Fibroblast of gingiva (primary cell): Measurements from ENCODE around the gene RWDD1.
"Not testable (repeated sequence)": the region's sequence is repeated elsewhere in the genome, so short reads cannot be mapped to it uniquely, and the experiment has no call there.

Experiments
- DNase-seq: peaks from one replicate; pipeline ENCODE4 v3.0.0-alpha.2; 2011; ENCODE audit warnings: low read depth

RWDD1 gene

DNA sequence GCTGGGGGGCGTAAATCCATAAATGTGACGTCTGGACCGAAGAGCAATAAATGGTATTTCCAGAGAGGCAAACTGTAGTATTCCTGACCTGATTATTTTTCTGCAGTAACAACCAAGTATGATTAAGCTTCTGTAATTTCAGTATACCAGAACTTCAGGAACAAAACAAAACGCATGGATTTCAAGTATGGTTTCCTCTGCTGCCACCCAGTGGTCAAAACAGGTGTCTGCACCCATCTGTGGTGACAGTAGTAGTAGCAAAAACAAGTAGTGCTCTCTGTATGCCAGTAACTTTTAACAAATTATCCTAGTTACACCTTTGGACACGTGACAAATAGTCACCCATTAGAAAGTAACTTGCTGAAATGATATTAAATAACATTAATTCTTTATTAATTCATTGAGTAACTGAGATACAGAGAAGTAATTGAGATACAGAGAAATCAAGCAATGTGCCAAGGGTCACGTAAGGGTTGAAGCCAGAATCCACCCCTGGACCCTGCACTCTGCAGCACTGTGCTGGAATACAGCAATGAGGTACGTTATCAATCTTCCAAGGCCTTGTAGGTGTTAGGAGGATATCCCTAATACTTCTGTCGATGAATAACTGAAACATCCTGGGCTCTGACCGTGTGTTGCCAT is 9.8 kb upstream of the RWDD1 start:
- DNase-seq = peak; percentile 60

DNA sequence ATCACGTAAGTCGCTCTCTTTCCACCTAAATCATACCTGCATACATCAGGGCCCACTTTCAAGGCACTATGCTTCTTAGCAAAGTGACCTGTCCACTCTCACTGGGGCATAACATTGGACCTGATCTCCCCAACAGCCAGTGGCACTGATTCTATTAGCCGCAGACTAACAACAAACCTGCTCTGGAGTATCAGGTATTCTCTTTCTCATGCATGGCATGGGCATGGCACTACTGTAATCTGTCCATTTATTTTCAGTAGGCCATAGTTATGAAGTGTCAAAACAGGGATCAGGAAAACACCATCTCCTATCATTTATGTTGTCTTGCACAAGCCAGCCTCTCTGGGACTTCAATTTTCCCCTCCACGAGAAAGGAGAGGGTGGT is 9.3 kb upstream of the RWDD1 start:
- DNase-seq = no peak

DNA sequence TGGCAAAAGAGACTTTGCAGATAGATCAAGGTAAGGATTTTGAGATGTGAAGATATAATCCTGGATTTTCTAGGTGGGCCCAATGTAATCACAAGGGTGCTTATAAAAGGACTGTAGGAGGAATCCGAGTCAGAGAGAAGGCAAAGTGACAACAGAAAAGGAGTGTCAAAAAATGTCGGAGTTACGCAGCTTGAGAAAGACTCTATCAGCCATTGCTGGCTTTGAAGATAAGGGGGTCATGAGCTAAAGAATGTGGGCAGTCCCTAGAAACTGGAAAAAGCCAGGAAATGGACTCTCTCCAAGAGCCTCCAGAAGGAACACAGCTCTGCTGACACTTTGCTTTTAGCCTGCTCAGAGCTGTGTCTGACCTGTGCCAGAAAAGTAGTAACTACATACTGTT is 8.7 kb upstream of the RWDD1 start:
- DNase-seq = no peak

DNA sequence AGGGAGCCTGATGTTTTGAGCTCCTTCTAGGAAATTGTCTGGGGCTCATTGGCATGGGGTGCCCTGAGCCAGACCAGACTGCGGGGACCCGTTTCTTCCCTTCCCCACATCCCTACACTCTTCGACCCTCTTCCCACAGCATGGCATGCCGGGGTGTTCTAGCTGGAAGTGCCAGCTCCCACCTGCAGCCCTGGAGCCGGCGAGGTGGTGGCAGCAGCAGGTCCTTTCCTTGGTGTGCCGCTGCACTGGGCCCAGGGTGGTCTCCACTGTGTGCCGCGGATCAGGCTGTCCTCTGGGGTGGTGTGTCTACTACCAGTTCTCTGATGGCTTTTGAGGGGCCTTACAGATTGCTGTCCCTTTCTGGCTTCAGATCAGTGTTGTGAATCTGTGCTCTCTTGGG is 7.5 kb upstream of the RWDD1 start:
- DNase-seq = no peak

DNA sequence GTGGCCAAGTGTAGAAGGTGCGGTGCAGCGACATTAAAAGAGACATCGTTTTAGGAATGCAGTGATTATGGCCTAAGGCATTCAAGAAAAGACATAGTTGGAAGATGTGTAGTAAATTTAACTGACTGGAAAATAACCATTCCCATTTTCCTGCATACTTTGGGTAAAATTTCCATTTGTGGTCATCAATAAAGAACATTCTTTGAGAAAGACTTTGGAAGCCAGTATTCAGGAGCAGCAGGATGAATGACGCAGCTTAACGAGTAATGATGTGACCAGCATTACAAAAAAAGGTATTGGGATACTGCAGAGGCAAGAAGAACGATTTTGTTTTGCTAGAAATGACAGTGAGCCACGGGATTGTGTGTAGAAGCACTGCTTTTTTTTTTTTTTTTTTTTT is 7.0 kb upstream of the RWDD1 start:
- no peak for DNase-seq

DNA sequence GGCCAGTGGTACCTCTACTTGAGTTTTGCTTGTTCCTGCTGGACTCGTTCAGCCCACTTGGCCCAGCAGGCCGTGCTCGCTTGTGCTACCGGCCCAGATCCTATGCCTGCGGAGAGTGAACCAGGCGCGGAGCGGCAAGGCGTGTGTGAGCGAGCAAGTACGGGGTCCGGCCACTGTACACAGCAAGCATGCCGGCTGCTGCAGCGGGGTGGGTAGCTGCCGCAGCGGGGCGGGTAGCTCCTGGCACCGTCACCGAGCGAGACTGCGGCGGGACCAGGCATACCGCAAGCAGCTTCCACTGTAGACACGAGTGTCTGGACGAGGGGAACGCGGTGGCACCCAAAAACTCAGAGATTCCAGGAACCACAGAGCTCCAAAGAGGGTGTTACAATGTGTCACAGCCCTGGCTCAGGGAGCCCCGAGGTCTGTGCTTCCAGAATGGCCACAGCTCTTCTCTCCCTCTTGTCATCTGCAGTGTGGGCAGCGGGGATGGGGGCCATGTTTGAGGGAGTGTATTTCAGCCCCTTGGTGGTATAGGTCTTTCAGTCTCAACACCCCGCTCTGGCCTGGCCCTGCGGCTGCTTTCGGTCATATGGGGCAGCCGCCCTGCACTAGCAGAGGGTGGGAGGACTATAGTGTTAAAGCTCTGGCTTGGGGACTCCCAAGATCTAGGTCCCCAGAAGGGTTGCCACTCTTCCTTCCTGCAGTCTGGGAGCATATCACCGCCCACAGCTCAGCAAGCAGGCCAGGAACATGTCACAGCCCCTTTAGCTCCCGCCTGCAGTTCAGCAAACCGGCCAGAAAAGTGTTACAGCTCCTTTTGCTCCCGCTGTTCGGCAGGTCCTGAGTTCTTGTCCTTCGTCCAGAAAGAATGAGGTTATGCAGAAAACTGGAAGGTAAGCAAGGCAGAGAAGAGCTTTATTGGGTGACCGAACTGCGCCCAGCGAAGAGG is 6.1 kb upstream of the RWDD1 start:
- DNase-seq = no peak

DNA sequence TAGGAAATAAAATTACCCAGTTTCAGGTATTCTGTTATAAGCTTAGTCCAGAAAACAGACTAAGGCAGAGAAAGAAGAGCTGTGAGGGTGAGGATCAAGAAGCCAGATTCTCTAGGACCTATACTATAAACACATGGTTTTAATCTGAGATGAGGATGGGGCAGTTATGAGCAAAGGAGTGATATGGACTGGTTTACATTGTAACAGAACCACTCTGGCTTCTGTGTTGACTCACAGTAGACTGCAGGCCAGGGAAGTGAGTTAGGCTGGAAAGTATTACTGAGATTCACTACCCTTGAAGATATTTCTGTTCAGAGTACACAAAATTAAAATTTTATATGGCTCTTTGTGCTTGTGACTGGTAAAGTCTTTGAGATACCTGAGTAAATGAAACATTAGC is 3.2 kb upstream of the RWDD1 start:
- DNase-seq = peak; percentile 38

DNA sequence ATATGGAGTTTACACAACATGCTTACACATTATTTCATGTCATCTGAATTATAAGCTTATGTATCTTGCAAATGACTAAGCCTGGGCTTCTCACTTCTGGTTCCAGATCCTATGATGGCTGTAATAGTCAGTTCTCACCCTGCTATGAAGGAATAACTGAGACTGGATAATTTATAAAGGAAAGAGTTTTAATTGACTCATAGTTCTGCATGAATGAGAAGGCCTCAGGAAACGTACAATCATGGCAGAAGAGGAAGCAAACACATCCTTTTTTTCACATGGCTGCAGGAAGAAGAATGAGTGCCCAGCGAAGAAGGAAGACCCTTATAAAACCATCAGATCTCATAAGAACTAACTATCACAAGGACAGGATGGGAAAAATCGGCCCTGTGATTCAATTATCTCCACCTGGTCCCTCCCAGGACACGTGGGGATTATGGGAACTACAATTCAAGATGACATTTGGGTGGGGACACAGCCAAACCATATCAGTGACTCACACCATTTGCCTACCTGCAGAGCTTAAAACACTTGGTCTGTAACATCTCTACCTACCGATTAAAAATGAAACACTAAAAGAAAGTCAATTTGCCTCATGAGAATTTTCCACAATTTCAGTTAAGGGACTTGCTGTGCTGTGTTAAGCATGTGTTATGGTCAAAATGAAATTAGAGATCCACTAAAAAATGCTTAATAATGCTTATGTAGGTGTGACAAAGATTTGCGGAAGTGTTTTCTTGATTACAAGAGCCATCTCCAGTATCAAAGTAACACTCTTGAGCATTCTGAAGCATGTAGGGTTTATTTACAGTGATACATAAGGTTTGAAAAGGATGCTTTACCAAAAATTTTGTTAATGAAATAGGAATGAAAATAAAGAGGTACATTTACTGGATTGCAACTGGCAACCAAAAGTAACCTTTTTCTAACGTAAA is 2.2 kb upstream of the RWDD1 start:
- DNase-seq = no peak

DNA sequence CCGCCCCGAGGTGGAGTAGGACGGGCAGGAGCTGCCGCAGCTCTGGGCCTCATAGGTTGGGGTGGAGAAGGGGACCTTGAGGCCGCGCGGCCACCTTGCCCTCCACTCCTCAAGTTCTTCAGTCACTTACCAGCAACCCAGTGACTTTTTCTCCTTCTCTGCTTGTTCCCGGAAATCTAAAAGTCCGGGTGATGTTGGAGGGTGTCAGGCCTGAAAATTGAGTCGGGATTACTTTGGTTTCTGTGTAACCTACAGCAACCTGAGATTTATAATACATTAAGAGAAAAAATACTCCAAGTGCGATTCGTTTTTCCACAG is 338 bp downstream of the RWDD1 start:
- no peak for DNase-seq

DNA sequence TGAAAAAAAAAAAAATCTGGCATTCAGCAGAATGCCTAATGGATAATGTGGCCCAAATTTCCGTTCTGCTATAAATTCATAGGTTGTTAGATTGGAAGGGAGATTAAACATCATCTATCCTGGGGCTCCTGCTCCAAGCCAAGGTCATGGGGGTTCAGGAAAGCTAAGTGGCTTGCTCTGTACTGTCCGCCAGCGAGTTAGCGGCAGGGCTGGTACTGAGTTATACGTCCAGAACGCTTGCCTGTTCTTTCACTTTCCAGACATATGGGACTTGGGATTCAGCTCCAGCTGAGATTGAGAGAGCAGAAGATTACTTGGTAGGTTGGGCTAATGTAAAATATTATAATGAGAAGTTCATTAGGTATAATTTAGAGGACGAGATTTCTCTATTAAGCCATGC is 858 bp downstream of the RWDD1 start:
- peak; percentile 44 for DNase-seq

DNA sequence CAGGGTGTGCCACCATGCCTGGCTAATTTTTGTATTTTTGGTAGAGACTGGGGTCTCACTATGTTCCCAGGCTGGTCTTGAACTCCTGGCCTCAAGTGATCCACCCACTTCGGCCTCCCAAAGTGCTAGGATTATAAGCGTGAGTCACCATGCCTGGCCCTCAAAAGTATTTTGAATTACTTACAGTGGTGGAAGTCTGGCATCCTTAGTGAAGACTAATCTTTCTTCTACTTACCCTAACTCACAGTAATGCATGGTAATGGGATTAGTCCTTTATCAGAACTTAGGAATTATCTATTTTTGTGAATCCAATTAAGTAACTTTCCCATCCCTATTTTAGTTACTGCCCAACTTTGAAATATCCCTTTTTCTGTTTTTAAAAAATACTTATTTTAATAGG is 3.9 kb downstream of the RWDD1 start:
- DNase-seq = no peak

DNA sequence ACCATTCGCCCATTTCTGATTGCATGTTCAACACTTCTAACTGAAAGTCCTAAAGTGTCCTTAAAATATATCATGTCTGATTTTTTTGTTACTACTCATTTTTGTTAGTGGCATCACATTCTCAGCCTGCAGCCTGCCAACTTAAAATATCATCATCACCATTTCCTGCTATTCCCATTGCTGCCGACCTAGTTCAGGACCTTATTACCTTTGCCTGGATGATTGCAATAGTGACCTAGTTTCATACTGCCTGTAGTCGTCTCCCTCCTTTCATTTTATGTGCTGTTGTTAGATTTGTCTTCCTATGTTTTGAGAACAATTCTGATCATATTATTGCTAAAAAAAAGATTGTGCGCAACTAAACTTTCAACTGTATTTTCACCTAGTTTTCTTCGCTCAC is 6.2 kb downstream of the RWDD1 start:
- DNase-seq = no peak

DNA sequence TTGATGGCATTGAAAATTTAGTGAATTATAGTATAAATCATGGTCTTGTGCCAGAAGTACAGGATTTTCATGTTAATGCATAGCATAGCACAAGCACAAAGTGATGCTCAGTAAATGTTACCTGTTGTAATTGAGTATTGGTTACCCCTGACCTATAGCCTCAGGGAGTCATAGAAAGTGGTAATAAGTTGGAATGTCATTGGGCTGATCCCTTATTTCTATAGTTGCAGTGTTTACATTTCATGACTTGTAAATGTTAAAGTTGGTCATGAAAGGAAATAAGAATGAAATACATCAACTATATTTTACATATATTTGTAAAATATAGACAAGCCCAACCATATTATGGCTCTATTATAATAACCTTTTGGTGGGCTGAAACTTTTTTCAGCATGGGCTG is 7.0 kb downstream of the RWDD1 start:
- DNase-seq = no peak

DNA sequence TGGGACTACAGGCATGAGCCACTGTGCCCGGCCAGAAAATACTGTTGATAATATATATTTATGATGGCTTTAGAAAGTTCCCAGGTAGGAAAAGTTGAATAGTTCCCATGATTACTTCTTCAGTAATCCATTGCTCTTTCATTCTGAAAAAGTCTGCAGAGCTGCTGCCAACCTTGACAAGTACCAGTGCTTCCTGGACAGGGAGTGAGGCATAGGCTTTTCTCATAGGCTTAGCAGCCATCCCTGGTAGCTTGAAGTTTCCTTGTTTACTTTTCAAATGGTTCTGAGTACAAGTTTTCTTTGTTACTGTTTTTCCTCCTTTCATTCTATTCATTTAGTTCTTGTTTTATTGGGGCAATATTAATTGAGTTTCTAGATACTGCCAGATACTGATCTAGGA is 7.8 kb downstream of the RWDD1 start:
- DNase-seq = no peak

DNA sequence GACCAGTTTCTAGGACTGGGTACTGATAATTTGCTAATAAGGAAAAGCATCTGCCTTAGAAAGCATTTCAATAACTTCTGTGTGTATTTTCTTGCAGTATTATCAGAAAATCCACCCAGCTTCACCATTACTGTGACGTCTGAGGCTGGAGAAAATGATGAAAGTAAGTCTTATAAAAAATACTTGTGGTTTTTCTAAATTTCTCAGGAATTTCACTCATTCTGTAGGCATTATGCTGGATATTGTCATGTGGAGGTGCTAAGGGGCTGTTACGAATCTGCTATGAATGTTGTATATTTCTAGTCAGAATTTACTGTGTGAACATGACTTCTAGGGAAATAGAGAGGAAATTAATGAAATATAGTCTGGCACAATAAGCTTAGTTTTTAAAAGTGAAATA is 8.9 kb downstream of the RWDD1 start:
- no peak for DNase-seq

DNA sequence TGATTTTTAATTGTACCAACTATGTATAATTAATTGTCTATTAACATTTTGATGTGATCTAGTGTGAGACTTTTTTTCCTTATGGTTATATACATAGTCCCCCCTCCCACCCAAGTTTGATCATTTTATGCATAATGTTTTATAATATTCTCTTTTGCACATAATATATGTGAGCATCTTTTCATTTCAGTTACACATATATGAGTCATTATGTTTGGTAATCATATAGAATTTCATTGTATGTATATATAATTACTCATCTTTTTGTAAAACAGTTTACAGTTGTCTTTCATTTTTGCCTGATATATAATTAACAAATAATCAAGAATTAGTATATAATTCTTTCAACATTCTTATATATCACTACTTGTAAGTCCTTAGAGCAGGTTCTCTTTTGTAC is 15.0 kb downstream of the RWDD1 start:
- DNase-seq = no peak

DNA sequence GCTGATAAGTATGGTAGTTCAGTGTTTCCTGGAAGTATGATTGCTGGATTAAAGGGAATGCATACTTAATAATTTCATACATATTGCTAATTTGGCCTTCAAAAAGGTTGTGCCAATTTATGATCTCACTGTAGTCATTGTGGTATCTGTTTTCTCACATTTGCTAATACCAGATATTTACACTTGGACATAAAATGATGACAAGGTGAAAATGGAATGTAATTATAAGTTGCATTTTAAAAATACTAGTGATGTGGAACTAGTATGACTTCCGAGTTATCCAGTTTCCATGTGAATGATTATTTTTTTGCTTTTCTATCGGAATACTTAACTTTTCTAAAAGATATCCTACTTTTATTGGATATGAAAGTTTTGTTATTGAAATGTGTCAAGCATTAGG is 15.4 kb downstream of the RWDD1 start:
- no peak for DNase-seq

DNA sequence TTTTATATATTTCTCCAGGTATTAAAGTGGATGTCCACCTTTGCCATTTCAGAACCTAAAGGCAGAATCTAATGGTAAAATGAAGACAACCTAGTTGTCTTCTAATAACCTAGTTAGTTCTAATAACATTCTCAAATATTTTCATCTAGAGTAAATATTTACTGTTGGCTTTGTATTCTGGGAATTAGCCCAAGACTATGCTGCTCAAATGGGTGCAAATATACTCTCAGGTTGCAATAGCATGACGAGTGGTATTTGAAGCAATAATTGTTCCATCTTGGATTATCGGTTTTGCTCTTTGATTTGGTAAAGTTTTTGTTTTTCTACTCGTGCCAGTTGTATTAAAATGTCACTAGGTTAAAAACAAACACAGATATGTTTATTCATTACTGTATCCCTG is 23.9 kb downstream of the RWDD1 start:
- DNase-seq = no peak

DNA sequence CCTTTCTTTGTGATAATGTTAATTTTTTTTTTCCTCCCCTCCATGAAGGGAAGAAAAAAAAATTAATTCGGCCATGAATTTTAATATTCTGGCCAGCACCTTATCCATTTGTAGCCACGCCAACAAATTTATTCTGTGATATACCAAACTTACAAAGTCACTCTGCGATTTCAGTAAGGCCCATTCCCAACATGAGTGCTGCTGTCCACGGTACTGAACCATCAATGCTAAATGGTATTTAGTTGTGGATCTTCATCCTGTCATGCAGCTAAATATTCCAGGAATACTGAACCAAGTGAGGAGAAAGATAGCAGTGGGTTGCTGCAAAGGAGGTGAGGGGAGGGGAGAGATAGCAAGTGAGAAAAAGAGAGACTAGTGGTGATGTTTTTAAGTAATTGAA is 25.5 kb downstream of the RWDD1 start:
- DNase-seq = no peak

DNA sequence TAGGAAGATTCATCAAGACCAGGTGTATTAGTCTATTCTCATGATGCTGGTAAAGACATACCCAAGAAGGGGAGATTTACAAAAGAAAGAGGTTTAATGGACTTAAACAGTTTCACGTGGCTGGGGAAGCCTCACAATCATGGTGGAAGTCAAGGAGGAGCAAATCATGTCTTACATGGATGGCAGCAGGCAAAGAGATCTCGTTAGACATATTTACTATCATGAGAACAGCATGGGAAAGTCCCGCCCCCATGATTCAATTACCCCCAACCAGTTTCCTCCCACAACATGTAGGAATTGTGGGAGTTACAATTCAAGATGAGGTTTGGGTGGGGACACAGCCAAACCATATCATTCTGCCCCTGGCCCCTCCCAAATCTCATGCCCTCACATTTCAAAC is 32.6 kb downstream of the RWDD1 start:
- not testable (repeated sequence) for DNase-seq

DNA sequence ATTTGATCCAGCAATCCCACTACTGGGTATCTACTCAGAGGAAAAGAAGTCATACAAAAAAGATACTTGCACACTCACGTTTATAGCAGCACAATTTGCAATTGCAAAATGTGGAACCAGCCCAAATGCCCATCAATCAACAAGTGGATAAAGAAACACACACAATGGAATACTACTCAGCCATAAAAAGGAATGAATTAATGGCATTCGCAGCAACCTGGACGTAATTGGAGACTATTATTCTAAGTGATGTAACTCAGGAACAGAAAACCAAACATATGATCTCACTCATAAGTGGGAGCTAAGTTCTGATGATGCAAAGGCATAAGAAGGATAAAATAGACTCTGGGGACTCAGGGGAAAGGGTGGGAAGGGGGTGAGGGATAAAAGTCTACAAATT is 33.6 kb downstream of the RWDD1 start:
- DNase-seq = not testable (repeated sequence)

DNA sequence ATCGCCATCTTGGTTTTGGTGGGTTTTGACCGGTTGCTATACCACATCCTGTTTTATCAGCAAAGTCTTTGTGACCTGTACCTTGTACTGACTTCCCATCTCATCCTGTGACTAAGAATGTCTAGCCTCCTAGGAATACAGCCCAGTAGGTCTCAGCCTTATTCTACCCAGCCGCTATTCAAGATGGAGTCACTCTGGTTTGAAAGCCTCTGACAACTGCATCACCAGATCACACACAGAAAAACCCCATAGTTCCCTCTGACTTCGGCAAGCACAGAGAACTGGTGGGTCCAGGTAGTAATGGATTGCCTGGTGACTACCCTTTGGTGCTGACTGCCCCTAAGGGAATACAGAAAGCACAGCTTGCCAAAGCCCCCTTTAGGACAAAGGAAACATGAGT is 34.6 kb downstream of the RWDD1 start:
- no peak for DNase-seq

DNA sequence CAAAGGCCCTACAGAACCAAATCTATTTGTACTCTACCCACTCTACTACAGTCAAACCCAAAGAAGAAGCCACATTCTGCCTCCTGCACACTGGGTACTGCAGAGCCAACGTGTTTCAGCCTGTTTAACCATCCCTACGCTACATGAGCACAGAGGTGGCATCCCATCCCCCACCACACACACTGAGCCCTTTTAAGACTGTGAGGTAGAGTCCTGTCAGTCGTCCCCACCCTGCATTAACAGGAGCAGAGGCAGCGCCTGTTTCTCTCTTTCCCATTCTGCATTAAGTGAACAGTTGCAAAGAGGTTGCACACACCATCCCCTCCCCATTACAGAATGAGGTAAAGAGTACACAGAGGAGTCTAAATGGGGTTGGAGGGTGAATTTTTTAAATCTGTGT is 39.8 kb downstream of the RWDD1 start:
- DNase-seq = no peak
